ENCODE data around the gene APH1B.

APH1B gene

GRCh38 chr15:63349156-63349555 lies 71.8 kb downstream of the APH1B start:
- no peaks in the 10 kb centered on the region for H3K27me3 ChIP-seq (ENCODE audit: insufficient read depth, poor library complexity, severe bottlenecking)
- TF ChIP-seq CTCF (IDR thresholded peaks at IDR 0.05; ENCODE audit: poor library complexity, severe bottlenecking): no peak
- H3K27ac ChIP-seq (ENCODE audit: poor library complexity, severe bottlenecking): peak overlapping the region; percentile 79
- no peaks in the 10 kb centered on the region for H3K9me3 ChIP-seq (ENCODE audit: severe bottlenecking)
- no peak overlapping the region for H3K4me3 ChIP-seq (ENCODE audit: severe bottlenecking)
- H3K36me3 ChIP-seq (ENCODE audit: low read depth): peaks cover 4% of the 10 kb centered on the region; the same call in 1 of the 2 replicates
- no peak for DNase-seq (ENCODE audit: low spot score)
- peaks cover 42% of the 10 kb centered on the region for H3K4me1 ChIP-seq (ENCODE audit: insufficient read depth, poor library complexity, severe bottlenecking)
- ATAC-seq (ENCODE audit: low read depth): peak; percentile 44; the same call in 2 of the 3 replicates

- H3K27me3 ChIP-seq (ENCODE audit: insufficient read depth, poor library complexity, severe bottlenecking): no peaks in the 10 kb centered on the region
- H3K27ac ChIP-seq (ENCODE audit: poor library complexity, severe bottlenecking): peak overlapping the region; percentile 79
- no peaks in the 10 kb centered on the region for H3K9me3 ChIP-seq (ENCODE audit: severe bottlenecking)
- ATAC-seq (ENCODE audit: low read depth) (no peak), DNase-seq (ENCODE audit: low spot score) (no peak)
- TF ChIP-seq CTCF (IDR thresholded peaks at IDR 0.05; ENCODE audit: poor library complexity, severe bottlenecking): no peak
- peaks cover 41% of the 10 kb centered on the region for H3K4me1 ChIP-seq (ENCODE audit: insufficient read depth, poor library complexity, severe bottlenecking)
- H3K4me3 ChIP-seq (ENCODE audit: severe bottlenecking): no peak overlapping the region
- peaks cover 4% of the 10 kb centered on the region; the same call in 1 of the 2 replicates for H3K36me3 ChIP-seq (ENCODE audit: low read depth)
Measured at GRCh38 chr15:63349621-63350020, 72.2 kb downstream of the APH1B start.

- H3K9me3 ChIP-seq (ENCODE audit: severe bottlenecking): no peaks in the 10 kb centered on the region
- ATAC-seq (ENCODE audit: low read depth): no peak
- H3K4me1 ChIP-seq (ENCODE audit: insufficient read depth, poor library complexity, severe bottlenecking): peaks cover 35% of the 10 kb centered on the region
- no peak overlapping the region for H3K4me3 ChIP-seq (ENCODE audit: severe bottlenecking)
- no peak for TF ChIP-seq CTCF (IDR thresholded peaks at IDR 0.05; ENCODE audit: poor library complexity, severe bottlenecking)
- H3K27me3 ChIP-seq (ENCODE audit: insufficient read depth, poor library complexity, severe bottlenecking): no peaks in the 10 kb centered on the region
- DNase-seq (ENCODE audit: low spot score): peak; percentile 42
- H3K27ac ChIP-seq (ENCODE audit: poor library complexity, severe bottlenecking): peak overlapping the region; percentile 79
- peaks cover 4% of the 10 kb centered on the region; the same call in 1 of the 2 replicates for H3K36me3 ChIP-seq (ENCODE audit: low read depth)
Measured at GRCh38 chr15:63350178-63350621, 72.8 kb downstream of the APH1B start.

GRCh38 chr15:63351170-63351569 lies 73.8 kb downstream of the APH1B start:
- DNase-seq (ENCODE audit: low spot score): peak; percentile 42
- H3K27me3 ChIP-seq (ENCODE audit: insufficient read depth, poor library complexity, severe bottlenecking): no peaks in the 10 kb centered on the region
- ATAC-seq (ENCODE audit: low read depth): no peak
- no peak overlapping the region for H3K27ac ChIP-seq (ENCODE audit: poor library complexity, severe bottlenecking)
- H3K4me1 ChIP-seq (ENCODE audit: insufficient read depth, poor library complexity, severe bottlenecking): peaks cover 35% of the 10 kb centered on the region
- no peak for TF ChIP-seq CTCF (IDR thresholded peaks at IDR 0.05; ENCODE audit: poor library complexity, severe bottlenecking)
- no peaks in the 10 kb centered on the region for H3K36me3 ChIP-seq (ENCODE audit: low read depth)
- no peak overlapping the region for H3K4me3 ChIP-seq (ENCODE audit: severe bottlenecking)
- no peaks in the 10 kb centered on the region for H3K9me3 ChIP-seq (ENCODE audit: severe bottlenecking)

GRCh38 chr15:63352808-63353207 lies 75.4 kb downstream of the APH1B start:
- H3K4me1 ChIP-seq (ENCODE audit: insufficient read depth, poor library complexity, severe bottlenecking): peaks cover 22% of the 10 kb centered on the region
- H3K27ac ChIP-seq (ENCODE audit: poor library complexity, severe bottlenecking): no peak overlapping the region
- H3K4me3 ChIP-seq (ENCODE audit: severe bottlenecking): no peak overlapping the region
- DNase-seq (ENCODE audit: low spot score) (no peak), ATAC-seq (ENCODE audit: low read depth) (no peak)
- H3K36me3 ChIP-seq (ENCODE audit: low read depth): no peaks in the 10 kb centered on the region; the same call in 1 of the 2 replicates
- no peak for TF ChIP-seq CTCF (IDR thresholded peaks at IDR 0.05; ENCODE audit: poor library complexity, severe bottlenecking)
- no peaks in the 10 kb centered on the region for H3K27me3 ChIP-seq (ENCODE audit: insufficient read depth, poor library complexity, severe bottlenecking)
- H3K9me3 ChIP-seq (ENCODE audit: severe bottlenecking): no peaks in the 10 kb centered on the region
